ENCODE results near the gene TRIM69. TPM values are rescaled to one million over a fixed set of nuclear protein-coding genes. Genes with fewer than 3 reads are reported as not detected.

The TRIM69 gene
- total RNA-seq, 2 experiments from 2014 or later: 79.1 to 79.4 TPM

GRCh38 chr15:44804298-44805046 lies 68.1 kb downstream of the TRIM69 start:
- no peak for ATAC-seq
- CTCF ChIA-PET: interaction anchor here (1.1 kb wide), 1 partner anchor 39 kb away, joined by 3 read pairs; no protein-coding TSS in a partner anchor

GRCh38 chr15:44808557-44808956 lies 72.2 kb downstream of the TRIM69 start:
- Mint-ChIP-seq H3K4me1 (peaks cover 10% of the 10 kb centered on the region), H3K36me3 (no peaks in the 10 kb centered on the region), H3K4me3 (no peak overlapping the region), H3K27me3 (peaks cover 14% of the 10 kb centered on the region), H3K27ac (no peak overlapping the region), H3K9me3 (ENCODE audit: low read depth) (no peaks in the 10 kb centered on the region)
- no peak for ATAC-seq
- no peak for DNase-seq
- CTCF ChIA-PET: no interaction called here

More at GRCh38 chr15:44804298-44805046, 68.1 kb downstream of the TRIM69 start:
- no peaks in the 10 kb centered on the region for H3K36me3 Mint-ChIP-seq
- H3K27me3 Mint-ChIP-seq: peaks cover 6% of the 10 kb centered on the region
- H3K27ac Mint-ChIP-seq: no peak overlapping the region
- DNase-seq: no peak
- H3K4me3 Mint-ChIP-seq: no peak overlapping the region
- peaks cover 16% of the 10 kb centered on the region for H3K4me1 Mint-ChIP-seq
- no peaks in the 10 kb centered on the region for H3K9me3 Mint-ChIP-seq (ENCODE audit: low read depth)

- Mint-ChIP-seq H3K9me3 (ENCODE audit: low read depth) (no peaks in the 10 kb centered on the region), H3K4me1 (peaks cover 4% of the 10 kb centered on the region), H3K27ac (no peak overlapping the region), H3K36me3 (no peaks in the 10 kb centered on the region), H3K4me3 (no peak overlapping the region), H3K27me3 (peaks cover 17% of the 10 kb centered on the region)
- DNase-seq (no peak), ATAC-seq (no peak)
- CTCF ChIA-PET: interaction anchor here (1.8 kb wide), 1 partner anchor 43 kb away, joined by 4 read pairs; no protein-coding TSS in a partner anchor
These were observed 73.9 kb downstream of the TRIM69 start for GRCh38 chr15:44810237-44810636.

- no peak for ATAC-seq
- peaks cover 17% of the 10 kb centered on the region for H3K27me3 Mint-ChIP-seq
- CTCF ChIA-PET: no interaction called here
These were observed 75.0 kb downstream of the TRIM69 start for GRCh38 chr15:44811337-44811736.

GRCh38 chr15:44812029-44812517 lies 75.7 kb downstream of the TRIM69 start:
- Mint-ChIP-seq H3K4me1 (peaks cover 4% of the 10 kb centered on the region), H3K27ac (no peak overlapping the region), H3K36me3 (no peaks in the 10 kb centered on the region), H3K27me3 (peaks cover 17% of the 10 kb centered on the region), H3K9me3 (ENCODE audit: low read depth) (no peaks in the 10 kb centered on the region), H3K4me3 (no peak overlapping the region)
- no peak for ATAC-seq
- CTCF ChIA-PET: interaction anchor here (0.6 to 1.0 kb wide), 2 partner anchors 13 to 252 kb away, joined by 3 read pairs; no protein-coding TSS in a partner anchor
- DNase-seq: no peak

More at GRCh38 chr15:44811337-44811736, 75.0 kb downstream of the TRIM69 start:
- H3K36me3 Mint-ChIP-seq: no peaks in the 10 kb centered on the region
- H3K27ac Mint-ChIP-seq: no peak overlapping the region
- no peak overlapping the region for H3K4me3 Mint-ChIP-seq
- H3K4me1 Mint-ChIP-seq: peaks cover 4% of the 10 kb centered on the region
- H3K9me3 Mint-ChIP-seq (ENCODE audit: low read depth): no peaks in the 10 kb centered on the region
- DNase-seq: no peak

- Mint-ChIP-seq H3K36me3 (no peaks in the 10 kb centered on the region), H3K4me3 (no peak overlapping the region), H3K27ac (no peak overlapping the region), H3K9me3 (ENCODE audit: low read depth) (no peaks in the 10 kb centered on the region), H3K4me1 (peaks cover 4% of the 10 kb centered on the region), H3K27me3 (peaks cover 17% of the 10 kb centered on the region)
- CTCF ChIA-PET: interaction anchor here (1.3 kb wide), 1 partner anchor 17 kb away, joined by 3 read pairs; no protein-coding TSS in a partner anchor
- DNase-seq (no peak), ATAC-seq (no peak)
These were observed 76.9 kb downstream of the TRIM69 start for GRCh38 chr15:44813231-44813630.

Other genes starting within 250 kb of the TRIM69 start
- 100 to 1,000 TPM in 1 of 2 experiments, 10 to 100 TPM in 1; 75.8 to 124 TPM for gene EIF3J, start 199.4 kb upstream of the TRIM69 start, total RNA-seq
- gene SPG11, start 72.9 kb upstream of the TRIM69 start, total RNA-seq: 10 to 100 TPM; 76.7 to 95.8 TPM
- gene PATL2, start 25.2 kb upstream of the TRIM69 start, total RNA-seq: 10 to 100 TPM; 17.2 to 38.4 TPM
- gene B2M, start 25.0 kb upstream of the TRIM69 start, total RNA-seq: 1,000 to 10,000 TPM; 6,920 to 7,161 TPM
- not detected for gene TERB2, start 220.2 kb downstream of the TRIM69 start, total RNA-seq